Measurements from ENCODE around the gene NDUFAB1. TPM values are rescaled to one million over a fixed set of nuclear protein-coding genes. Genes with fewer than 3 reads are reported as not detected.
A peak's percentile ranks its signal among the peaks of the same experiment; 100 is the strongest.

The NDUFAB1 gene
- total RNA-seq, 4 donors from 2014 or later, result 29.0 to 88.9 (median 73.4) TPM

DNA sequence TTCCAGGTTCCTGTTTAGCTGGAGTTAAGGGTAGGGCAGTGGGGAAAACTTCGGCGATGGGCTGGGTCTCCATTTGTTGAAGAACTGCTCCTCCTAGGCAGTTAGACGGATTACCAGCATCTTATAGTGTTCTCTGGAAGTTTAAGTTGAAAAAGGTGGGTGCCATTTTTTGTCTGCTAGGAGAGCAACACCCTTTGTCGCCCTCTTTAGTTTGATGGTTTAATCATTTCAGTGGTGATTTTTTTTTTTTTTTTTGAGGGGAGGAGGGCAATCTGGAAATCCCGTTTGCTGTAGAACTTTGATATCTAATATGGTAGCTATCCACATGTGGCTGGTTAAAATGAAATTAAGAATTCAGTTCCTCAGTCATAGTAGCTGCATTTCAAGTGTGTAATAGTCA, 34.5 kb downstream of the NDUFAB1 start:
- Histone ChIP-seq H3K36me3 (peaks cover 60% of the 10 kb centered on the region), H3K4me1 (peaks cover 24% of the 10 kb centered on the region), H3K9me3 (no peaks in the 10 kb centered on the region), H3K27me3 (no peaks in the 10 kb centered on the region), H3K27ac (no peak overlapping the region), H3K4me3 (no peak overlapping the region)
- TF ChIP-seq EP300 (IDR thresholded peaks at IDR 0.05) (no peak), POLR2A (IDR thresholded peaks at IDR 0.05) (no peak), POLR2AphosphoS5 (IDR thresholded peaks at IDR 0.05) (no peak), CTCF (IDR thresholded peaks at IDR 0.05) (no peak)
- 79% methylated on average over 5 of the region's 5 CpGs for WGBS
- DNase-seq (ENCODE audit: low spot score in 2 of 2), result no peak

GRCh38 chr16:23557779-23558702, 38.1 kb downstream of the NDUFAB1 start:
- Histone ChIP-seq H3K36me3 (peaks cover 27% of the 10 kb centered on the region), H3K27me3 (no peaks in the 10 kb centered on the region), H3K4me3 (peak overlapping the region; percentile 99), H3K4me1 (peaks cover 21% of the 10 kb centered on the region), H3K27ac (peak overlapping the region; percentile 96), H3K9me3 (no peaks in the 10 kb centered on the region)
- TF ChIP-seq EP300 (IDR thresholded peaks at IDR 0.05), result no peak
- no peak for TF ChIP-seq CTCF (IDR thresholded peaks at IDR 0.05)
- TF ChIP-seq POLR2AphosphoS5 (IDR thresholded peaks at IDR 0.05), result no peak
- TF ChIP-seq POLR2A (IDR thresholded peaks at IDR 0.05), result peak in 1 of 2 donors; percentile 18
- DNase-seq (ENCODE audit: low spot score in 2 of 2), result peak in 1 of 2 donors; percentile 74
- 2% methylated on average over 26 of the region's 60 CpGs for WGBS

DNA sequence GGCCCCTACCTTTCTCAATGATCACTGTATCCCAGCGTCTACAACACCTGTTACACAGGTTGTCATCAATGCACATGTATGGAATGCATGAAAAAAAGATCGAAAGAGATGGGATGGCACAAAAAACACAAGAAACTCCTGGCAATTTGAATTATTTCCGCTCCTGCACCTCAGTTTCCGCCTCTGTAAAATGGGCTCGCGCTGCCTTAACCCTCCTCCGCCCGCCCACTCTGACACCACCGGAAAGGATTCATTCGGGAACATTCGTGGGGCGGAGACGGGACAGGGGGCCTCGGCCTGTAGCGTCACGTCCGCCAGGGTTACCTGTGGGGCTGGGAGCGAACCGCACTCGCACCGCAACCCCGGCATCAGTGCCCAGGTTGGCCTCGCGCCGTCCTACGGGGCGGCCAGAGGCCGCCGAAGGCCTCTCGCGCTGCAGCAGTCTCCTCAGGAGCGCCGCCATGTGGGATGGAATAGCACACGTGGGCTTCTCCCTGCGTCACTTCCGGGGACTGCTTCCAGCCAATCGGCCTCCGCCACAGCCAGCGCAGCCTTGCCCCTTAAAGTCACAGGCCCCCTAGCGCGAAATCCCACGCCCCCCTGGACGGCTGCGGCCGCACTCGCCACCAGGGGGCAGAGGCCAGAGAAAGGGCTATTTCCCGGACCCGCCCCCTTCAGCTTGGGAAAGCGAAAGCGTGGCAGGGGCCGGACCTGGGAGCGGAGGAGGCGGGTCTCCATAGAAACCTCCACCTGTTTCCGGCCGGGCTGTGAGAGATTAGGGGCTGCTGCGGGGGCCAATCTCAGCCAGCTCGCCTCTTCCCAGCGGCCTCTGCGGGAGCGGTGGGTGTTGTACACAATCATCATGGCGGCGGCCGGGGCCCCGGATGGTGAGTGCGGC, 39.0 kb downstream of the NDUFAB1 start, which contains the start of the genes EARS2 and UBFD1:
Gene EARS2, minus strand, starts transcription at position 470 of the 898 bp plus-strand sequence. Its CDS starts 7 bp downstream, at position 463.
Gene UBFD1, plus strand, starts transcription at position 847 of the 898 bp plus-strand sequence. Its CDS starts 16 bp downstream, at position 863.
- Histone ChIP-seq H3K27me3 (no peaks in the 10 kb centered on the region), H3K4me1 (peaks cover 21% of the 10 kb centered on the region), H3K4me3 (peak within 1 kb of the TSS; percentile 99), H3K9me3 (no peaks in the 10 kb centered on the region), H3K36me3 (peaks cover 26% of the 10 kb centered on the region), H3K27ac (peak within 1 kb of the TSS; percentile 96)
- peak; percentile 98 for DNase-seq (ENCODE audit: low spot score in 2 of 2)
- TF ChIP-seq POLR2AphosphoS5 (IDR thresholded peaks at IDR 0.05) (peak in 2 of 3 donors; percentile 34 to 89), POLR2A (IDR thresholded peaks at IDR 0.05) (no peak), CTCF (IDR thresholded peaks at IDR 0.05) (peak; percentile 77 to 95)
- WGBS, result 4% methylated on average over 39 of the region's 65 CpGs

- Histone ChIP-seq H3K27ac (no peak overlapping the region), H3K9me3 (no peaks in the 10 kb centered on the region), H3K4me1 (peaks cover 21% of the 10 kb centered on the region), H3K36me3 (peaks cover 36% of the 10 kb centered on the region), H3K4me3 (no peak overlapping the region), H3K27me3 (no peaks in the 10 kb centered on the region)
- no peak for DNase-seq (ENCODE audit: low spot score in 2 of 2)
- no peak for TF ChIP-seq CTCF (IDR thresholded peaks at IDR 0.05)
- WGBS, result 72% methylated on average over 3 of the region's 3 CpGs
These were observed 41.6 kb downstream of the NDUFAB1 start for GRCh38 chr16:23554536-23554935.
